HG03095 (cell line): ENCODE data around the gene GSX2.
"Not testable (repeated sequence)": the region's sequence is repeated elsewhere in the genome, so short reads cannot be mapped to it uniquely, and the experiment has no call there.

Experiments
- ATAC-seq: cut with Tn5 transposase; IDR thresholded peaks from one replicate; pipeline ENCODE4 v1.9.1; 2021; ENCODE audit warnings: moderate library complexity; ENCODE audit not compliant: unreplicated experiment

Gene GSX2

GRCh38 chr4:54102531-54103106 is 2.7 kb downstream of the GSX2 start:
- ATAC-seq: no peak

- no peak for ATAC-seq
These were observed 3.2 kb downstream of the GSX2 start for GRCh38 chr4:54103190-54103574.

GRCh38 chr4:54104907-54105306 is 4.9 kb downstream of the GSX2 start:
- no peak for ATAC-seq

- no peak for ATAC-seq
These were observed 8.2 kb downstream of the GSX2 start for GRCh38 chr4:54107951-54108748.

GRCh38 chr4:54109241-54110018 is 9.5 kb downstream of the GSX2 start:
- no peak for ATAC-seq

- ATAC-seq: no peak
These were observed 10.1 kb downstream of the GSX2 start for GRCh38 chr4:54110019-54110416.

GRCh38 chr4:54113206-54113605 is 13.2 kb downstream of the GSX2 start:
- ATAC-seq: not testable (repeated sequence)

GRCh38 chr4:54116246-54116645 is 16.3 kb downstream of the GSX2 start:
- not testable (repeated sequence) for ATAC-seq

GRCh38 chr4:54118850-54119589 is 19.1 kb downstream of the GSX2 start:
- ATAC-seq: no peak

- no peak for ATAC-seq
These were observed 20.6 kb downstream of the GSX2 start for GRCh38 chr4:54120518-54120917.

- no peak for ATAC-seq
These were observed 27.7 kb downstream of the GSX2 start for GRCh38 chr4:54127660-54128059.

GRCh38 chr4:54128694-54129093 is 28.7 kb downstream of the GSX2 start:
- ATAC-seq: not testable (repeated sequence)

- no peak for ATAC-seq
These were observed 39.4 kb downstream of the GSX2 start for GRCh38 chr4:54139332-54139731.

GRCh38 chr4:54140287-54140686 is 40.3 kb downstream of the GSX2 start:
- ATAC-seq: no peak

GRCh38 chr4:54144199-54144598 is 44.2 kb downstream of the GSX2 start:
- ATAC-seq: no peak

- no peak for ATAC-seq
These were observed 44.8 kb downstream of the GSX2 start for GRCh38 chr4:54144661-54145171.

GRCh38 chr4:54146139-54146538 is 46.2 kb downstream of the GSX2 start:
- no peak for ATAC-seq

- ATAC-seq: no peak
These were observed 49.4 kb downstream of the GSX2 start for GRCh38 chr4:54149323-54149722.
